CD4-positive, alpha-beta T cell treated with Interferon gamma for 1 hour (primary cell): ENCODE results near the gene TBC1D5.
"Not testable (repeated sequence)": the region's sequence is repeated elsewhere in the genome, so short reads cannot be mapped to it uniquely, and the experiment has no call there.

Source experiments
- DNase-seq: peaks from one replicate; pipeline ENCODE4 v3.0.0-alpha.2; 2020

Gene TBC1D5

DNA sequence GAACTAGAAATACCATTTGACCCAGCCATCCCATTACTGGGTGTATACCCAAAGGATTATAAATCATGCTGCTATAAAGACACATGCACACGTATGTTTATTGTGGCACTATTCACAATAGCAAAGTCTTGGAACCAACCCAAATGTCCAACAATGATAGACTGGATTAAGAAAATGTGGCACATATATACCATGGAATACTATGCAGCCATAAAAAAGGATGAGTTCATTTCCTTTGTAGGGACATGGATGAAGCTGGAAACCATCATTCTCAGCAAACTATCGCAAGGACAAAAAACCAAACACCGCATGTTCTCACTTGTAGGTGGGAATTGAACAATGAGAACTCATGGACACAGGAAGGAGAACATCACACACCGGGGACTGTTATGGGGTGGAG is 210.0 kb downstream of the TBC1D5 start:
- not testable (repeated sequence) for DNase-seq

DNA sequence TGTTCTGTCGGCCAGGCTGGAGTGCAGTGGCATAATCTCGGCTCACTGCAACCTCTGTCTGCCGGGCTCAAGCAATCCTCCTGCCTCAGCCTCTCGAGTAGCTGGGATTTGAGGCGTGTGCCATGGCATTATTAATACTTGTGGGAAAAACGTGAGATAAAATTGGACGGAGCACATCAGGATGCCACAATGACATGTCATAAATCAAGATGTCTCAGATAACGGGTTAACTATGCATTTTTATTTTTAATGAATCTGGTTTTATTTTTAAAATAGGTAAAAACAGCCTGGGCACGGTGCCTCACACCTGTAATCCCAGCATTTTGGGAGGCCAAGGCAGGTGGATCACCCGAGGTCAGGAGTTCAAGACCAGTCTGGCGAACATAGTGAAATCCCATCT is 212.8 kb downstream of the TBC1D5 start:
- DNase-seq: no peak

DNA sequence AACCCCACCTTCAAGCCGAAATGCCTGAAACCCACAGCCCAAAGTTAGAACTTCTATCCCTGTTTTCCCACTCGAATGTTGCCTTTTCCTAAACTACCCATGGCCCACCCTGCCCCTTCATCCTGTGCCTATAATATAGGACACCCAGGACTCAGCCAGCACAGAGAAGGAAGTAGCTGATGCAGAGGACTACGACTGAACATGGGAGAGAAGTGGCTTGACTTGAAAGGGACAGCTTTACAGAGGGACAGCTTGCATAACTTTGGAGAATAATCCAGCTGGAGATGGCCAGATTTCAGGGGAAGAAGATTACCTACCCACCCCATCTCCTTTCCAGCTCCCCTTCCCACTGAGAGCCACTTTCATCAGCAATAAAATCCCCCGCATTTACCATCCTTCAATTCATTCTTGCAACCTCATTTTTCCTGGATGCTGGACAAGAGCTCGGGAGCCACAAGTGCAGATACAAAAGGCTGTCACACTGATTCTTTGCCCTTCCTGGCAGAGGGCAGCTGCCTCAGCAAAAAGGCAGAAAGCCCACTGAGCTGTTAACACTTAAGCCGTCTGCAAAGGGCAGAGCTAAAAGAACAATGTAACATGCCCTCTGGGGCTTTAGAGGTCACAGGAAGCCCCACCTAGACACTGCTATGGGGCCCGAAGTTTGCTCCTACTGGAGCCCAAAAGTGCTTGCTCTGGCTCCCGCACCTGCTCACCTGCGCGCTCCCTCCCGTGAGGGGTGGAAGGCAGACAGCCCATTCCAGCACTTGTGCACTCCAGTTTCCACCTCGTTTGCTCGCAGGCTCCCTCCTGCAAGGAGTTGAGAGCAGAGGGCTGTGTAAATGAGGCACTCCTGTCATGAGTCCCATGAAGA is 224.0 kb downstream of the TBC1D5 start:
- DNase-seq: no peak

DNA sequence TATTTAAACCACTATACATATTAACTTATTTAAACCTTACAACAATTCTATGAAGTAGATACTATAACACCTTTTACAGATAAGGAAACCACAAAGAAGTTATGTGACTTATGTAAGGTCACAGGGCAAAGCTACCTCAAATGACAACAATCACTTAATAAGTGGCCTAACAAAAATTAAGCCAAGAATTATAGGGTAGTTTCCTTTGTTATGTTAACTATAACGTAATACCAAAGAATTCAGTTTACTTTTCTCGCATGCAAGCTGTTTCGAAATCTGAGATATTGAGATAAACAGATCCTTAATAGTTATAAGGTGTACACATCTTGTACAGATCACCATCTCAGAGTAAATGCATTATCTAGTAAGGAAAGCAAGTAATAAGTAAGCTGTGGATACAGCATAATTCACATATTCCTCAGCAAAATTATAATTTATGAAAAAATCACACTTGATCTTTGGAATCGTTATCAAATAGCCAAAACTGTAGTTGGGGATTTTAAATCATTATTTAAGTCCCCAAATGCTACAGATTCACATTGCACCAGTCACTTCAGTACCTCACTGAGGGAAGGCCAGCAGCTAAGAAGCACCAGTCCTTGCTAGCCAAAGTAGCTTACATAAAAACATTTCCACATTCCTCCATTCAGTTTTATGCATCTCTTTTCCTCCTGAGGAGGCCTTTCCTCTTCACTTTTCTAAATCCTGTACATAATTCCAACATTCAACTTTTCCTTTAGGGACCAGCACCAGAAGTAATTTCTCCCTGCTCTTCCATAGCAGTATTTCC is 226.8 kb downstream of the TBC1D5 start:
- no peak for DNase-seq

DNA sequence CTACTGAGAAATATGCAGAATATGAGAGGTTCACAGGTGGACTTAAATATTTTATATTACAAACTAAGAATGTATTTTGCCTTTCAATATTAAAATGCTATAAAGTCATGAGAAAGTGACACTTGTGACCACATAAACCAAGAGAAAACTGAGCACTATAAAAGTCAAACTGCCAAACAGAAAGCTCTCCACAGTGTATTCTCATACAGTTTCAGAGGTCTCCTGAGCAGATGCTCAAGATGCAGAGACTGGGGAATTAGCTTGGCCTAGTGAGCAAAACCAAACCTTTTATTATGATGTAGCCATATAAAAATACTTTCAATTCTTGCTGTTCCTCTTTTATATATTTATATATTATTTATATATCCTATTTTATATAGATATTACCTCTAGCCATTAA is 227.8 kb downstream of the TBC1D5 start:
- no peak for DNase-seq

DNA sequence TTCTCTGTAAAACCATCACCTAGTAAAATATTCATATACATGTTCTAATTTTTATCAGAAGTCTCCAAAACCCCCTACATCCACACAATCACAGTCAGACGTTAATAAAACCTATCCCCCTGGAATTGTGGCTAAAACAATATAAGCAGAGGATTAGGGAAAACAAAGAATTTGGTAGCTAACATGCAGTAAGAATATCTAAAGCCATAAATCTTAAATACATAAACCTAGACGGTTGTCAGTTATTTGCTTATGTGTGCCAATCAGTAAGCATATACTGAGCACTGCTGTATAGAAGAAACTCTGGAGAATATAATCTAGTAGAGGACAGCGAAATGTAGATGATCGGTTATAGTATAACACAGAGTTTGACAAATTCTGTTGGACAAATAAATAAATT is 232.2 kb downstream of the TBC1D5 start:
- no peak for DNase-seq

DNA sequence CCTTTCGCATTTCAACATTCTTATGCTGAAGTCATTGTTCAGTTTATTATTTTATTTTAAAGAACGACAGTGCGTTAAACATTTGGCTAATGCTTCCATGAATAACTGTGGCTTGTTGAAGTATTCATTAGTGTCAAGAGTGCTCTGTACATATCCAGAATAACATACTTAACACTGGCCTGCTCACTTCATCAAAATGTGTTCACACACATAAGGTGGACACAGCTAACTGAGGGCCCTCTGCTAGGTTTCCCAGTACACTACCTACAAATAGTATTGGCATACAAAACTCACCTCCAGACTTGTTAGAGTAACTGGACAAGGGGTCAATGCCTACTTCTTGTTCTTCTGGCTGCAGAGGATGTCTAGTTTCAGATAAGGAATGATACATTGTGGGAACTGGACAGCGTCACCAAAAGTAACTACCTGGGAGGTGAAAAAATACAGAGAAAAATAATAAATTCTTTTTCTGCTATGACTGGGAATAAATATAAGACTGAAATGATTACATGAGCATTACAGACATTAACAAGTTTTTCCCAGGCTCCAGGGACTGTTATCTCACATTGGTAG is 234.2 kb downstream of the TBC1D5 start:
- no peak for DNase-seq

DNA sequence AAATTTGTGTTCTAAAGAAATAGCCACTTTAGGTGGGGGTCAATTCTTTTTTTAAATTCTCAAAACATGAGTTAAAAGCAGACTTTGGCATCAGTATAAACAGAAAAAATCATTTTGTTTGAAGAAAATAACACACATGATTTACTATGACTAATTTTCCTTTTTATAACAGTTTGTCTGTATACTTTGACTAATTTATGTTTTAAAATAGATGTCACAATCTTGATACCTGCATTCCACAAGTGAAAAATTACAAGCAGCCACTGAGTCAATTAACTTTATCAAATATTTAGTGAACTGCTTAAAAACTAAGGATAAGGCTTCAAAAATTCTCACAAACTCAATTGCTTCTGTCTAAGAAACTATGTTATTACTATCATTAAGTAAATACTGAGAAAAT is 235.0 kb downstream of the TBC1D5 start:
- DNase-seq: no peak

DNA sequence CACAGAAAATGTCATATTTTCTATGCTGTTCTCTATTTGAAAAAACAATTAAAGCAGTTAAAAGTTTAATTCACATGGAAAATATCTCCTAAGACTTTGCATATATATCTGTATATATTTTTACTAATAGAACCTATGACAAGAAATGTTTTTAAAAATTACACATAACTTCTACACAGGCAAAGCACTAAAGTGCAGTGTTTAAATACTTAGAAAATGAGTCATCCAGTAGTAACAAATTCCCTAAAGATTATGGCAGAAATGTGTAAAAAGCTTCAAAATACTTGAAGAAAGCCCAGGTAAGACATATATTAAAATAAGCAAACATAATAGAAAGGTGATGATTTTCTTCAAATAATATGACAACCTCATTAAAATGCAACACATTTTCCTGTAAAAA is 236.6 kb downstream of the TBC1D5 start:
- no peak for DNase-seq

DNA sequence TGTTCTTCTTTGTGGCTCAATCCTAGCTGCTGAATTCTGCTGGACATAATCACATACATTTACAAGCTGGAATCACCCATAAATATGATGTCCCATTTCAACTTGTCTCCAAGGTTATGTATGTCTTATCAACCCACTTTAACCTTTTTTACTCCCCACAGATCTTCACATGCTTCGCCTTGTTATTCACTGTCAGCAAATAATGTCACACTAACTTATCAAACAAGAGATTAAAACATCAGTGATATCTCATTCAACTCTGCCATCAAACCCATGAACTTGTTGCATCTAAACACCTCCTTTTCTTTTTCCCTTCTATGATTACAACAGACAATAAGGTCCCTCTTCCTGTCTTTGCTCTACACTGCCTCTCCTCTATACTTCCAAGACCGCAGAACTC is 240.7 kb downstream of the TBC1D5 start:
- DNase-seq: no peak

DNA sequence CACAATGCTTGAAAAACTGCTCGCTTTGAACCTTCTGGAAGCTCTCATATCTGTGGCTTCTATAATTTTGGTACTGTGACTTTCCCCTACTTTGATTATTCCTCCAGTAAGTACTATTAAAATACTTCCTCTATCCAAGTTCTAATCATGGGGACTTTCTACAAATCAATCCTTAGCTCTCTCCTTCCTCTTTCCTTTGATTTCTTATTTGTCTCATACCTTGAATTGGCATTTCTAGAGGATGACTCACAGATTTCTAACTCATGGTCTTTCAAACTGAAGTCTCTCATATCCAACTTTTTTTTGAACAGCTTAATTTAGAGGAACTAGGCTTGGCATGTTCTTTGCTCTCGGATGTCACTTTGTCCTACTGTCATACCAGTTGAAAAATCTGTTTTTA is 241.8 kb downstream of the TBC1D5 start:
- no peak for DNase-seq

DNA sequence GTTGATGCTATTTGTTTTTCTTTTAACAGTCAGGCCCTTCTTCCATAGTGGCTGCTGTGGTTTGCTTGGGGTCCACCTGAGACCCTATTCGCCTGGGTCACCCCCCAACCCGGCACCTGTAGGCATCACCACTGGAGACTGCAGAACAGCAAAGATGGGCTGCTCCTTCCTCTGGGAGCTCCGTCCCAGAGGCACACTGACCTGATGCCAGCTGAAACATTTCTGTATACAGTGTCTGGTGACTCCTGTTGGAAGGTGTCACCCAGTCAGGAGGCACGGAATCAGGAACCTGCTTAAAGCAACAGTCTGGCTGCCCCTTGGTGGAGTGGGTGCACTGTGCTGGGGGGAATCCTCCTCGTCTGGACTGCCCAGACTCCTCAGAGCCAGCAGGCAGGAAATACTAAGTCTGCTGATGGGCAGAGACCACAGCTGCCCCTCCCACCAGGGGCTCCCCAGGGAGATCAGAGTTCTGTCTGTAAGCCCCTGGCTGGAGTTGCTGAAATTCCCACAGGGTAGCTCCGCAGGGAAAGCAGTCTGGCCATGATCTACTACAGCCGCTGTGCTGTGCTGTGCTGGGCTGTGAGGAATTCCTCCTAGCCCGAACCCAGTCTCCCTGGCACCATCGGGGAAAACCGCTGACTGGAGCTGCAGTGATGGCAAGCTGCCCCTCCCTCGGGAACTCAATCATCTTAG is 248.2 kb downstream of the TBC1D5 start:
- DNase-seq: no peak

DNA sequence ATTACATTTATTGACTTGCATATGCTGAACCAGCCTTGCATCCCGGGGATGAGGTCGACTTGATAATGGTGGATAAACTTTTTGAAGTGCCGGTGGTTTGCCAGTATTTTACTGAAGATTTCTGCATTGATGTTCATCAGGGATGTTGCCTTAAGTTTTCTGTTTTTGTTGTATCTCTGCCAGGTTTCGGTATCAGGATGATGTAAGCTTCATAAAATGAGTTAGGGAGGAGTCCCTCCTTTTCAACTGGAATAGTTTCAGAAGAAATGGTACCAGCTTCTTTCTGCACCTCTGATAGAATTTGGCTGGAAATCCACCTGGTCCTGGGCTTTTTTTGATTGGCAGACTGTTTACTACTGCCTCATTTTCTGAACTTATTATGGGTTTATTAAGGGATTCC is 250.8 kb downstream of the TBC1D5 start:
- no peak for DNase-seq

DNA sequence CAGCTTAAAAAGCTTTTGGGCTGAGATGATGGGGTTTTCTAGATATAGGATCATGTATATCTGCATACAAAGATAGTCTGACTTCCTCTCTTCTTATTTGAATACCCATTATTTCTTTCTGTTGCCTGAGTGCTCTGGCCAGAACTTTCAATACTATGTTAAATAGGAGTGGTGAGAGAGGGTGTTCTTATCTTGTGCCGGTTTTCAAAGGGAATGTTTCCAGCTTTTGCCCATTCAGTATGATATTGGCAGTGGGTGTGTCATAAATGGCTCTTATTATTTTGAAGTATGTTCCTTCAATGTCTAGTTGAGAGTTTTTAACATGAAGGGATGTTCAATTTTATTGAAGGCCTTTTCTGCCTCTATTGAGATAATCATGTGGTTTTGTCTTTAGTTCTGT is 251.2 kb downstream of the TBC1D5 start:
- not testable (repeated sequence) for DNase-seq

DNA sequence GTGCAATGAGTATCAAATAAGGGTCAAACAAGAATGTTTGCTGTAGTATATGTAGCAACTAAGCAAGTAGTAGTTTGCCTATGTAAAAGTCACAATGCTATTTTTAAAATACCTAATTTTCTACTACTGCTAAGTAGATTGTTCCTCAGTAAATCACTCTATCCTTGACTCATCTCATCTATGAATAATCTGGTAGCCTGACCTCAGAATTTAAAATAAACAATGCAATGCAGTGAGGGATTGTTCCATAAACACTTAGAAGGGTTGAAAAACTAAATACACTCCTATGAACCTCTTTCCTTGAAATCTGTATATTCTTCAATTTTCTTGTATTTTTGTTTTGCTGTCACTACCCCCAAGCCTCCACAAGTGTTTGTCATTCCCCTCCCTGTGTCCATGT is 253.3 kb downstream of the TBC1D5 start:
- no peak for DNase-seq

DNA sequence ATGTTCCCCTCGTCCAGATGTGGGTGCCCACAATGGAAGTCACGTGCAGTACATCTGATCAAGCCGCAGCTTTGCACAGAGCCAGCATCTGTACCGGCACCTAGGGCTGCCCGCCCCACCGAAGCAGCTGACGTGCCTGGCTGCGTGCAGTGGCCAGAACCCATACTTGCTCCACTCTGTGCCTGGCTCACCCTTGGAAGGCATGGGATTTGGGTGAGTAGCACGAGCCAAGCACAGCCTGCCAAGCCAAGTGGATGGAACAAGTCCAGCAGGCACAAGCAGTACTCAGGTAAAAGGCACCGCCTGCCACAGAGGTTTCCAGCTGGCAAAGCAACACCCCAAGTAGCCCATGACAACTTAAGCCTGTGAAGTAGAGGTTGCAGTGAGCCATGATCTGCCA is 261.3 kb downstream of the TBC1D5 start:
- DNase-seq: no peak

DNA sequence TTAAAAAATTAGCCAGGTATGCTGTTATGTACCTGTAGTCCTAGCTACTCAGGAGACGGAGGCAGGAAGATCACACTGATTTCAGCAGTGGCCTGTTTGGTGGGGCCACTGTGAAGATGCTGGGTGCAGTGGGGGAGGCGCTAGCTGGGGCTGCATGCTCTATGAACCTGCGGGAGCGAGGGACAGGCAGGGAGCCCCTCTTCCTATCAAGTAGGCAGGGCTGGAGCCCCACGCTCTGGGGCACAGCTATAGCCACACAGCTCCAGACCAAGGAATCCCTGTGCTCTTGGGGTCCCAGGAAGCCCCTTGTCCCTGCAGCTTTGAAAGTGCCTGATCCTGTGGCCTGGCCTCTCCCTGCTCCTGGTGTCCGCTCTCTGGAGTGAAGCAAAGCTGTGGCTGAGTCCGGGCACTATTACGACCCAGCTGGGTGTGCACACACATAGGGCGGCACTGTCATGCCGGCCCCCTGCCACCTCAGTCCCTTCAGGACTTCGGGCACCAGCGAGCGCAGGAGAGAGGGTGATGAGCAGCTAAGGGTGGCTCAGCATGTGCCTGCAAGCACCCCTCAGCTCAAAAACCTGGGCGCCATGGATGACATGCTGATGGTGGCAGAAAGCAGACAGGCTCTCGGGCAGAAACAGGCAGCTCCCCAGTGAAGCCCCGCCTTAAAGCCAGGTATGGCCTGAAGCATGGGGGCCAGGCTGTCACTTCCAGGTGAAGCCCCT is 262.6 kb downstream of the TBC1D5 start:
- no peak for DNase-seq

DNA sequence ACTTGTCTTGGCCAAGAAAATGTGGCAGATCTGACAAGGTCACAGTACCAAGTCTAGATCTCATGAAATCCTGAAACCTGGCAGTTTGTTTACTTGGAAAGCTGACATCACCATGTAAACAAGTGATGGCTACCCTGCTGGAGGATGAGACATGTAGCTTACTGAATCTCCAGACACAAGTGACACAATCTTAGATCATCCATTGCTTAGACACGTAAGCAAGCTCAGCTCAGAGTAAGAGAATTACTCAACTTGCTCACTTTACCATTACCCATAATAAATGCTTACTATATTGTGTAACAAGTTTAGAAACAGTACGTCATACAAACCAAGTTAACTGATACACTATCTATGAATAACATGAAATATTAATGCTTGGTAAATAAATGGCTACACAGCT is 263.8 kb downstream of the TBC1D5 start:
- DNase-seq: no peak

DNA sequence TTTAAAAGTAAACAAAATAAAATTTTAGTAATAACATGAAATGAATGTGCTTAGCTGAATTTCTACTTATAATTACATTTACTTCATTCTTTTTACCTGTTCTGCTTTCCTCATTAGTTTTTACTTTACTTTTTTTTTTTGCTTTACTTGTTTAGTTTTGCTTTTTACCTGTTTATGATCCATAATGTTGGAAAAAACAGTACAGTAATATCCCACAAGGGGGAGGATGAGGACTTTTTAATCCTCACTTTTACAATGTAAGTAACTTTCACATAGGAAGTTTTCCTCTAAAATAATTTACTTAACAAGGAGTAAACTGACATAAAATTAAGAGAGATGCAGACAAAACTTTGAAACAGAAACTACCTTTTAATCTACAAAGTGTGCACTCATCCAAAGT is 268.7 kb downstream of the TBC1D5 start:
- DNase-seq: no peak

DNA sequence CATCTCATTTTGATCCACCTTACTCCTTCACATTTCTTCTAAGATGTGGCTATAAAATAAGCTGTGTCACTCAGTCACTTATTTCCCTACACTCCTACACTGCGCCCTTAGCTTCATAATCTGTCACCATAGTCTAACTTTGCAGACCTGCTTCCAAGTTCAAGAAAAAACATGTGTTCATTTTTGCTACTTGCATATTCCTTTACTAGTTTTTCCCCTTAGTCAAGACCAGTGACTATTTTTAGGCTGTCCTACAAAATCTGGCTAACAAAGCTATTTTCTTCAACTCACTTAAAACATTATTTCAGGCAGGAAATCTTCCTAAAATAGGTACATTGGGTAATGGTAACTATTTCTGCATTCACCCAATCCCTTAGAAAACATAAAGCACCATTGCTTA is 272.5 kb downstream of the TBC1D5 start:
- no peak for DNase-seq

DNA sequence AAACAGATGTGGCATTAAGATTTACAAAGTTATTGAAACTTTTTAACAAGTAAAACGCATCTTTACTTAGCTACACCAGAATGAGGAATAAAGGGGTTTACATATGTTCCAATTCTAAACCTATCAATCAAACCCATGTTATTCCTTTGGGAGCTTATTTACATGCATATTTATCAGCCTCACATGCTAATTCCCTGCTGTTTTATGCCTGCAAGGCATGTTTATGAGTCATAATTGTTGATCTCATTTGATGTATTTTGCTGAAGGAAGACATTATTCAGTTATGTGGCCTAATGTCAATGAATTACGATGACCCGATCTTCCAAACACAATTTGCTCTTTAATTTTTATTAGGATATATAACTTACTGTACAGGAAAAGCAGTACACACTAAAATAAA is 272.9 kb downstream of the TBC1D5 start:
- no peak for DNase-seq

DNA sequence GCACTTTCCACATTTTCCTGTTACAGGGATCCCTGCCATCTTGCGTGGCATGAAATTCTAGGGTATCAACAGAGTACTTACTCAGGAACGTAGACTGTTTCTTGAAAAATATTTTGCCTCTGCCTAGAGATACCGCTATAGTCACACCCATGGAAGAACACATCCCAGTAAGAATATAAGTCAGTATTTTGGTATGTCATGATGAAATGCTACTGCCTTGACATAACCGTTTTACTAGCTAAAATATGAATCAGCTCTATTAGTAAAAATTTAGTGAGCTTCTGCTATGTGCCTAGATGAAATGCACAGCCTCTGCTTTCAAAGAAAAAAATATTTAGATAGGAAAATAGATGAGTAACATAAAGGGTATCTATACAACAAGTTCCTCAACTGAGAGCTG is 276.4 kb downstream of the TBC1D5 start:
- no peak for DNase-seq
